ENCODE measurements around the gene P2RY13.

Gene P2RY13

DNA sequence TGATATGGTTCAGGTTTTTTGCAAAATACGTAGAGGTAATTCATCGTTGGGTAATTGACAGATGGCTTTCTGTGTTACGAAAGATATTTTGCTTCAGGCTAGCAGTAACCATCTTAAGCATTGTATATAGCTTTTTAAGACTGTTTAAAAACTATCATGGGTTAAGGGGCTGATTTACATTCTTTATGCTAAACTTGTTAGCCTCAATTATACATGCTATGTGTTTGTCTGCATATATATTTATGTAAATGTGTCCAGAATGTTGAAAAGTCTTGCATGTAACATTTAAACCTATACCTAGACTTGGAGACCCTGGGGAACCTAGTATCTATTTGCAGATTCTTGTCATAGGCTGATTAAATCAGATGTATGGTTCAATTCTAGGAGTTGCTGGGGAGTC is 39.9 kb downstream of the P2RY13 start:
- no peak for DNase-seq

DNA sequence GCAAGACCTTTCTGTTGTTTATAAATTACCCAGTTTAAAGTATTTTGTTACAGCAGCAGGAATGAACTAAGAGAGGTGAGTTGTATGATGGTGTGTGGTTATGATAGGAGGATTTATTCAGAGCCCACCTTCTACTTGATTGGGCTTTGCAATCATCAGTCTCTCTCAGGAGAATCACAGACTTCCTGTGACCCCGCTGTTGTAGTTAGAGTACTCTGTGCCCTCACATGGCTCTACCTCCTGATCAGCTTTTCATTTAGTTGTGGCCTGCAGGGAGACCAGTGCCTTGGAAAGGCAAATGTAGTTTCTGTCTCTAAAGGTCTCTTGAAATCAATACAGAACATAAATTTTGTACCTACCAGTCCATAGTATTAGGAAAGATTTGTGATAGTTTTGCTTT is 43.4 kb downstream of the P2RY13 start:
- DNase-seq = no peak

DNA sequence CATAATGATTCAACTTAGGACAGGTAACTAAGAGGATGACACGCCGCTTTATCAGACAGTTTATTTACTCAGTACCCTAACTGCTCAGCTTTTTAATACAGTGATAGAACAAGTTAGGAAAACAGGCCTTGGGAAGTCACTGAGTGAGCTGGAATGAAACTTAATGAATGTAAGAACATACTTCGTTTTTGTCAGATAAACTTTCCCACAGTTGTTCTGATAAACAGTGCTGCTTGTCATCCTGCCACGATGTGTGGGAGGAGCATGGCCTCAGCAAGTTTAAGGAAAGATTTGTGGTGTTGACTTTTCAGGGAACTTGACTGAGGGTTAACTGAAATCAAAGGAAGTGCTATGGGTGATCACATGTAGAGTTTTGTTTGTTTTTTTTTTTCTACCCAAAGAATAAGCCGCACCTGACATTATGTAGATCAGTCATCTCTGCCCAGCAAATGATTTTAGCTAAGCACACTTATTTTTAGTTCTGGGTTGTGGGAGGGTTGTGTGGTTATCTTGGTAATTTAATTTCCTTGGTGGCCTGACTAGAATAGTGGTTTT is 45.4 kb downstream of the P2RY13 start:
- DNase-seq = no peak

DNA sequence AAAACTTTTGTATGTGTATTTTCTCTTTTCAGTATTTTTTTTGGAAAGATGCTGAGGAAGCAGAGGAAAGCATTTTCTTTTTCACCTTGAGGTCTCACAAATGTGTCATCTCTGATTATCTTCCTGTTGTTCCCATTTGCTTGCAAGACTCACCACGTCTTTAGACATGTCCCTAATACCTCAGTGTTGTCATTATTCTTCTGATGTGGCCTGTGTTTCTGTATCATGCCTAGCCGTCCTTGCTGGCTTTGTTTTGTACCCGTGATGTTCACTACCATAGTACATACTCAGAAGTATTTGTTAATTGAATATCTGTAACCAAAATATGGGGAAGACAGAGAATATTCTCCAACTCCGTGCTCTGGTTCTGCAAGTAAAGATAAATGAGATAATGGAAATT is 46.0 kb downstream of the P2RY13 start:
- no peak for DNase-seq

DNA sequence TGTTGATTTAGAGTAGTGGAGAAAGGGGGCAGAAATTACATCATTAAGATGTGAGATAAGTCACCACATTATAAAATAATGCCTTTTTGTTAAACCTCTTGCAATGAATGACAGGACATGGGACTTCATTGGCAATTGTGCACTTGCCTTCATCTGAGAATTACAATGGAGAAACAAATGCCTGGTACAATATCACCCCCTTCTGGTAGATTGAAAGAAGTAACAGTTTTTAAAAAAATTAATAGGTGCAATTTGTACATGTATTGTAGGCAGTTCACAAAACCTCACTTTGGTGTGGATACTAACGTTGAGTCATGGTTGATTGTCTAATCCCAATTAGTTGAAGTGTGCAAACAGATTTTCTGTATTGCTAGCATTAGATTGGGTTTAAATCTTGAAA is 46.4 kb downstream of the P2RY13 start:
- DNase-seq = no peak

DNA sequence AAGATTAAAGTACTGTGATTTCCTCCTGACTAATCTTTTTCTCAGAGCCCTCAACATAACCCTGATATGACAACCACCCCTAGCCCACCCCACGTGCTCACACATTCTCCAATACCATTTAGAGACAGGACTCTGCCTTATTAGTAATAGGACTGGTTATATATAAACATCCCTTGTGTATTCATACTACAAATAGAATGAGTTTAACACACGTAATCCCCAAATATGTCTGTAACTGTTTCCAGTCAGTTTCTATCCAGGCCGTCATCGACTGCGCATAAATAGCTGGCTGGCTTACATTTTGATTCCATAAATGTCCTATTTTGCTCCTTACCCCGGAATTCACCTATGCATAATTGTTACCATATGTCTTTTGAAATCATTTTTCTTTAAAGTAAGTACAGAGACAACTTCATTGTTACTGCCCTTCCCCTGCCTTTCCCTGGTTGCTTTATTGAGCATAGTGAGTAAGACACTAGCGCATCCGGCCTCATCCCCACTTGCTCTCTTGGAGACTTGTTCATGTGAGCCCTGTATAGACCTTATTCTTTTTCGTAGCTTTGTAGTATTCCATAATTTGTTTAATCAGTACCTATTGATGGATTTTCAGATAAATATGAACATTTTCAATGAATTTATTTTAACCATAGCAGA is 47.6 kb downstream of the P2RY13 start:
- DNase-seq = no peak

DNA sequence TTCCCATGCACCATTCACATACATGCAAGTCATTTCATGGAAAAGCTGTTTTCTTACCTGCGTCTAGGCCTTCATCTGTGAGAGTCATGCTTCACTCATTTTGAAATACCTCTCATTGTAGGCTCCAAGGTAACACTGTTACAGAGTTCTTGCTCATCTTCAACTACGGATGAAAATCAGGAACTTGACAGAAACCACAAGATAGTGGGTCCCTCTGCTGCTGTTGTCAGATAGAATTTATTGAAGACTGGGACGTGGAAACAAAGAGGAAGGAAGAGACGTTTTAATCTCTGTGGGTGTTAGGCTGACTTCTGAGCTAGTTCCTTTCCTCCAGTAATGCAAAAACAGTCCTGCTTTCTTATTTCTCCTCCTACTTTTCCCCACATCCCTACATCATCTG is 51.1 kb downstream of the P2RY13 start, which contains the start of gene P2RY14:
Gene P2RY14, minus strand, starts transcription at position 313 of the 400 bp plus-strand sequence. CDS start 64,226 bp downstream, outside the sequence.
- no peak for DNase-seq

DNA sequence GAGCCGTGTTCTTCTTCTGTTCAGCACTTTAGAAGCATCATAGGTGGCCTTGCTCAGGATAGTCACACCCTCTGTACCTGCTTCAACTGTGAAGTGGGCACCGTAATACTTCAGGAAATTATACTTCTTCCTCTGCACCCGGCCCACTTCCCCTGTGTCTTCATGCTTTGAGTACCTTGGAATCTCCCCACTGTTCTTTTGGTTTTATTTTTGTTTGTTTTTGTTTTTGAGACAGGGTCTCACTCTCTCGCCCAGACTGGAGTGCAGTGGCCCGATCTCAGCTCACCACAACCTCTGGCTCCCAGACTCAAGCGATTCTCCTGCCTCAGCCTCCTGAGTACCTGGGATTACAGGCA is 52.7 kb downstream of the P2RY13 start:
- DNase-seq = no peak

Data from amniotic stem cell (primary cell).